BJ (cell line): ENCODE data around the gene MRPS18A. TPM values are rescaled to one million over a fixed set of nuclear protein-coding genes. Genes with fewer than 3 reads are reported as not detected.

Source experiments
- CTCF ChIA-PET: fragments of 350-600 bp; formaldehyde crosslinking; extraction: SDS; loops from one replicate; lab custom pipeline; 2021; ENCODE audit warnings: antibody characterized with exemption, inconsistent platforms; lab: Yijun Ruan, JAX
- POLR2A ChIA-PET: fragments of 300-600 bp; sonication (Branson Sonifier 250); formaldehyde crosslinking; extraction: SDS; loops from one replicate; lab custom pipeline; 2021; ENCODE audit warnings: antibody characterized with exemption; lab: Charles Lee
- DNase-seq: peaks from one replicate; pipeline ENCODE4 v3.0.0-alpha.2; 2011; ENCODE audit warnings: low read depth
- H3K27me3 ChIP-seq: 2 replicates; pipeline ENCODE4 v1.6.0; 2011; ENCODE audit warnings: low read length; ENCODE audit not compliant: control insufficient read depth, insufficient read depth
- H3K36me3 ChIP-seq: 2 replicates; pipeline ENCODE4 v1.5.1; 2011; ENCODE audit warnings: low read length; ENCODE audit not compliant: control insufficient read depth, insufficient read depth
- H3K4me3 ChIP-seq: 2 replicates; pipeline ENCODE4 v1.5.1; 2011; ENCODE audit warnings: low read depth, mild to moderate bottlenecking, control low read depth, low read length
- polyA plus RNA-seq: library from polyadenylated mRNA; depleted of rRNA; stranded (reverse); fragments of >200 nt; gene quantifications from 2 replicates; pipeline ENCODE4 v1.2.3, GENCODE V29; 2011
- TF ChIP-seq, protein P1 (sequence below): IDR thresholded peaks from 2 replicates; pipeline ENCODE4 v1.5.1; 2011; ENCODE audit warnings: low read depth, mild to moderate bottlenecking, control low read depth, inconsistent platforms, low read length, moderate library complexity; ENCODE audit not compliant: insufficient read depth

The MRPS18A gene
- polyA plus RNA-seq, 1 experiment, result 75.0 TPM

DNA sequence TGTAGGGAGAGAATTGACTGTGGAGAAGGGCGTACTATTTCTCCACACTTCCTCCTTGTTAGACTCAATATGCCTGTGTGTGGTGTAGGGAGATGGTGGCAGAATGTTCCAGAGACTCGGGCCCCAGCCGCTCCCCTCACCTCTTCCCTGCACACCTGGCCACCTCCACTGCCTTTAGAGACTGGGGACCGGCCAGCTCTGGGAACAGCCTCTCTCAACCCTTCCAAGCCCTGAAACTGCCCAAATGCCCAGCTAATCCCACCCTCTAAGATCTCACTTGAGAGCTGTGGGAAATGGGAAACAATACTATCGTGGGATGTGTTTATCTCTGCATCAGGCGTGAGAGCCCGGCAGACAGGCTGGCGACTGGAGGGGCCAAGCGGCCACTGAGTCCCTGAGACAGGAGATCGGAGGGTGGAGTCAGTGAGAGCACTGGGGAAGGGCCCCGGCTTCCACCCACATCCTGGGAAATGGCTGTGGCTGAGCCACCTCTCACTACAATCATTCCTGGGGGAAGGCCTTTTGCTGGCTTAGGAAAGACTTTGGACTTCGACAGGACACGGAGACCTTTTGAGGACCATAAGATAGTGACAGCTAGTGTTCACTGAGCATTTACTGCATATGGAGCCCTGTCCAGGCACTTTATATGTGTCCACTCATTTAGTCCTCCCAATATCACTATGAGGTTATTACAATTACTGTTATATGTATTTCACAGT is 31.0 kb upstream of the MRPS18A start:
- POLR2A ChIA-PET, result no interaction called here
- CTCF ChIA-PET, result interaction anchor here (6.1 kb wide), 1 partner anchor 362 kb away, joined by 37 read pairs; no protein-coding TSS in a partner anchor
- Histone ChIP-seq H3K4me3 (no peak overlapping the region), H3K27me3 (peaks cover 13% of the 10 kb centered on the region), H3K36me3 (no peaks in the 10 kb centered on the region)
- DNase-seq, result no peak
- TF ChIP-seq, protein P1, sequence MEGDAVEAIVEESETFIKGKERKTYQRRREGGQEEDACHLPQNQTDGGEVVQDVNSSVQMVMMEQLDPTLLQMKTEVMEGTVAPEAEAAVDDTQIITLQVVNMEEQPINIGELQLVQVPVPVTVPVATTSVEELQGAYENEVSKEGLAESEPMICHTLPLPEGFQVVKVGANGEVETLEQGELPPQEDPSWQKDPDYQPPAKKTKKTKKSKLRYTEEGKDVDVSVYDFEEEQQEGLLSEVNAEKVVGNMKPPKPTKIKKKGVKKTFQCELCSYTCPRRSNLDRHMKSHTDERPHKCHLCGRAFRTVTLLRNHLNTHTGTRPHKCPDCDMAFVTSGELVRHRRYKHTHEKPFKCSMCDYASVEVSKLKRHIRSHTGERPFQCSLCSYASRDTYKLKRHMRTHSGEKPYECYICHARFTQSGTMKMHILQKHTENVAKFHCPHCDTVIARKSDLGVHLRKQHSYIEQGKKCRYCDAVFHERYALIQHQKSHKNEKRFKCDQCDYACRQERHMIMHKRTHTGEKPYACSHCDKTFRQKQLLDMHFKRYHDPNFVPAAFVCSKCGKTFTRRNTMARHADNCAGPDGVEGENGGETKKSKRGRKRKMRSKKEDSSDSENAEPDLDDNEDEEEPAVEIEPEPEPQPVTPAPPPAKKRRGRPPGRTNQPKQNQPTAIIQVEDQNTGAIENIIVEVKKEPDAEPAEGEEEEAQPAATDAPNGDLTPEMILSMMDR, result no peak

DNA sequence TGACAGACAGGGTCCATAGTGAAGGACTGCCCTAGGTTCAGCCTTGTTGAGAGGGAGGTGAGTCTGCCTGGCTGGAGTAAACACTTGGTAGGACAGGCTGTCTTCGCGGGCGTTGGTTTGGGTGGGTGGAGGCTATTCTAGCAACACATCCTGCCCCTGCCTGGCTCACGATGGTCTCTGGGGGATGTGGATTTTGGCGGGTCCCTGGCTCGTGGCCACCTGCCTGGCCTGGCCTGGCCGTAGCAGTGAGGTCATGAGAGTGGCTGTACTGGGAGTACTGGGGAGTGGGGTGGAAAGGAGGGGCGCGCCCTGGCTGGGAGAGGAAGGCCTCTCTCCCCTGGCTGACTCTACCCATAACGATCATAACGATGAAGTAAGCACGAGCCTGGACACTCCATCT is 30.2 kb upstream of the MRPS18A start:
- CTCF ChIA-PET, result interaction anchor here (6.1 kb wide), 1 partner anchor 362 kb away, joined by 37 read pairs; no protein-coding TSS in a partner anchor
- Histone ChIP-seq H3K27me3 (peaks cover 13% of the 10 kb centered on the region), H3K4me3 (no peak overlapping the region), H3K36me3 (no peaks in the 10 kb centered on the region)
- no peak for DNase-seq
- POLR2A ChIA-PET, result no interaction called here
- TF ChIP-seq, protein P1, result no peak

DNA sequence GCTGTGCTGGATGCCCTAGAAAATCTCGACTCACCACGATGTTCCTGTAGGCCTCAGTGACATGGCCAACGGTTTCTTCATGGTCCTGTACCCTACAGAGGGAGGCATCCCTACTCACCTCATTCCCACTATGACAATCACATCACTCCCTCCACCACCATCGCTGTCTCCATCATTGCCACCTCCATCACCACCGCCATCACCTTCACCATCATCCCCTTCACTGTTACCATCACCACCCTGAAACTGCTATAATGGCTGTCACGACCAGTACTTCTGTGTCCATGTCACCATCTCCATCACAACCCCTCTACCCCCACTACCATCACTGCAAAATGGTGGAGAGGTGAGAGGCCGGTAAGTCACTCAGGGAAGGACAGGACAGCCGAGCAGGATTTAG is 29.8 kb upstream of the MRPS18A start:
- TF ChIP-seq, protein P1, result no peak
- Histone ChIP-seq H3K27me3 (peaks cover 11% of the 10 kb centered on the region), H3K36me3 (no peaks in the 10 kb centered on the region), H3K4me3 (no peak overlapping the region)
- ChIA-PET CTCF (interaction anchor here (6.1 kb wide), 1 partner anchor 363 kb away, joined by 37 read pairs; no protein-coding TSS in a partner anchor), POLR2A (no interaction called here)
- no peak for DNase-seq

DNA sequence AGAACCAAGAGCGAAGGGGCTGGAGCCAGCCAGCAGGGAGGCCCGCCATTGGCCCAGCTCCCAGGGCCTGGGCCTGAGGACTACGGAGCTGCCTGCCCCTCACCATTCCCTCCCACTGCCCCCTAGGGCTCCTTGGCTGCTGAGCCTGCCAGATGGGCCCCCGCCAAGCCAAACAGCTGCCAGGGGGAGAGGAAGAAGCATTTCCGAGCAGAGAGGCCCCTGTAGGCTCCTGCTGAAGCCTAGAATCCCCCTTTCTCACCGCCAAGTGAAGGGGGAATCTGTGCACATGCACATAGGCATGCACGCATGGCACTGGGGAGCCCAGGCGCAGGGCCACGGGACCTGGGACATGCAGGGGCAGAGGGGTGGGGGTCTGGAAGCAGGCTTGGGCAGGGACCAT is 28.5 kb upstream of the MRPS18A start:
- H3K27me3 ChIP-seq, result peaks cover 8% of the 10 kb centered on the region
- DNase-seq, result no peak
- ChIA-PET CTCF (interaction anchor here (1.9 to 3.0 kb wide), 2 partner anchors 48 to 54 kb away, joined by 9 to 13 read pairs; partner anchors contain the start of gene VEGFA), POLR2A (no interaction called here)
- TF ChIP-seq, protein P1, result no peak
- no peaks in the 10 kb centered on the region for H3K36me3 ChIP-seq
- no peak overlapping the region for H3K4me3 ChIP-seq

DNA sequence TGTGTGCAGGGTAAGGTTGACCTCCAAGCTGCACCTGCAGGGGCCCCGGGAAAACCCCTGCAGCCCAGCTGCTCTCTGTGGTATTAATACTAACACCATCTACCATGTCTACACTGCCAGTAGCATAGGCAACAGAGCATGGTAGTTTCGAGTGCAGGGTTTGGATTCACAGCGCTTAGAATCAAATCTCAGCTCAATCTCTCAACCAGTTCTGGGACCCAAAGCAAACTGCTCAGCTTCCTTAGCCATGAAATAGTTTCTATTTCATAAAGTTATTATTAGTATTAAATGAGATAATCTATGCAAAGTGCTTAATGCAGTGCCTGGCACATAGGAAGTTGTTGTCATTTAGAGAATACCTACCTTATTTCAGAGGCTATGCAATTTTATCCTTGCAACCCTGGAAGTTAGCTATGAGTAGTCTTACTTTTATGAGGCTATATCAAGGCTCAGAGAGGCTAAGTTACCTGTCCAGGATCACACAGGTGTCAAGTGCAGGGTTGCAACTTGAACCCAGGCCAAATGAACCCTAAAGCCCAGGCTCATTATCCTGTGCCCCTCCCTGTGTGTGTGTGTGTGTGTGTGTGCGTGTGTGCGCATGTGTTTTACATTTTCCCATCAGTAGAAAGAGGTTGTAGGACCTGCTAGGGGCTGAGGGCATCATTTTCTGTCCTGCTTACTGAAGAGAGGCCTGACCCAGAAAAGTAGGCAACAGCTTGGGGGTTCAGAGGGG is 27.6 kb upstream of the MRPS18A start:
- CTCF ChIA-PET, result interaction anchor here (0.7 to 3.0 kb wide), 7 partner anchors 9 to 304 kb away, joined by 3 to 13 read pairs (median 3); partner anchors contain the start of gene VEGFA
- TF ChIP-seq, protein P1, result no peak
- DNase-seq, result no peak

More for the DNA sequence above, 27.6 kb upstream of the MRPS18A start:
- no peak overlapping the region for H3K4me3 ChIP-seq
- H3K36me3 ChIP-seq, result no peaks in the 10 kb centered on the region
- POLR2A ChIA-PET, result no interaction called here
- peaks cover 8% of the 10 kb centered on the region for H3K27me3 ChIP-seq
